SKM-1 (cell line): ENCODE measurements around the gene GSTT4.
"Not testable (repeated sequence)": the region's sequence is repeated elsewhere in the genome, so short reads cannot be mapped to it uniquely, and the experiment has no call there.

Experiments
- DNase-seq: peaks from one replicate; lab custom pipeline; 2025; ENCODE audit not compliant: unreplicated experiment; lab: John Stamatoyannopoulos, UW

The GSTT4 gene

DNA sequence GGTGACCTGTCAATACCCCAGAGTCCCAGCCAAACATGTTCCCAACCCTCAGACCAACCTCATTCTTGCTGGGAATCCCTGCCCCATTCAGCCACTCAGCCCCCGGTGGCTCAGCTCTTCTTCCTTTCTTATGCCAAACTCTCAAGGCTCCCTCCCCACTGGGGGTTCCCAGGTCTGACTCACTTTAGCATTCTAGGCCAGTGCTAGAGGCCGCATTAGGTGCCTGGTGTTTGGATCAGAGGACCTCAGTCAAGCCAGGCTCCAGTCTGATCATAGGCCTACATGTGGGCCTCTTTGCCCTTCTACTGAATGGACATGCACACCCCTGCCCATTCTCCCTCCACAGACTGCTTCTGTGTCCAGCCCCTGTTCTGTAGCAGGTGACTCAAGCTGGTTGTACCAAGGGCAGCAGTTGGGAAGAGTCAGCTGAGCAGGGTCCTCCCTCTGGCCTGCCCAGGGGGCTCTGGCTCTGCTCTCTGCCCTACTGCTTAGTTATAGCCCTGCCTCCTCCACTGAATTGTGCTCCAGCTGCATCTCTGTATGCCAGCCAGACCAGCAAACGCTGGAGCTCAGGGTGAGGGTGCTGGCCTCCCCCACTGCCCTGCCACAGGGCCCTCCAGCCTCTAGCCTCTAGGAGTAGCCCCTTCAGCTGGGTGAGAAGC is 15.5 kb downstream of the GSTT4 start:
- DNase-seq, result not testable (repeated sequence)

DNA sequence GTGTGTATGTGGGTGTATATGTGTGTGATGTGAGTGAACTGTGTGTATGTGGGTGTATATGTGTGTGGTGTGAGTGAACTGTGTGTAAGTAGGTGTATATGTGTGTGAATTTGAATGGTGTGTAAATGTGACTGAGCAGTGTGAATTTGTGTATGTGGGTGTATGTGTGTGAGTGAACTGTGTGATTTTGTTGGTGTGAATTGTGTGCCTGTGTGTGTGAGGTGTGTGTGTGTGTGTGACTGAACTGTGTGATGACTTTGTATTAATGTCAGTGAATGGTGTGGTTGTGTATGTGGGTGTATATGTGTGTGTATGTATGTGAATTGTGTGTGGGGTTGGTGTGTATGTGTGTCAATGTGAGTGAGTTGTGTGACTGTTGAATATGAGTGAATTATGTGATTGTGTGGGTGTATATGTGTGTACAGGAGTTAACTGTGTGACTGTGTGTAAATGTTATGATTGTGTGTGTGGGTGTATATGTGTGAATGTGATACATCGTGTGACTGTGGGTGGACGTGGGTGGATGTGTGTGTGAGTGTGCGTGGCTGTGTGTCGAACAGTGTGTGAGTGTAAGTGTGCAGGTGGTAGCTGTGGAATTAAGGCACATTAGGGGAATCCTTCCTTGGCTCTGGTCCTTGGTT is 18.6 kb downstream of the GSTT4 start:
- DNase-seq, result not testable (repeated sequence)

DNA sequence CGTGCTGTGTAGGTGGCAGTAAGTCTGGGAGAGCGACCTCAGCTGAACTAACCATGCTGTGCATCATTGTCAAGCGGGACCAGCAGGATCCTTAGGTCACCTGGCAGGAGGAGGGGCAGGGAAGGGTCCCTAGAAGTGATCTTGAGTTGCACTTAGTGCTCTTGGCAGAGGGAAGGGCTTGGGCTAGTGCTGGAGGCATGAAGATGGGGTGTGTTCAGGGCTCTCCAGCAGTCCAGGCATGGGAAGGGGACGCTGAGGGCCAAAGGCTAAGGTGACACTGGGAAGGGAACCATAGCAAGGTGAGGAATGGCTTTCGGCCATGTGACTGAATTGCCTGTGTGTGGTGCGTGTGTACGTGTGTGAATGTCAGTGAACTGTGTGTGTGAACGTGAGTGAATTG is 19.2 kb downstream of the GSTT4 start:
- DNase-seq, result not testable (repeated sequence)

- DNase-seq, result no peak
Measured at GRCh38 chr22:23984430-23984829, 20.8 kb downstream of the GSTT4 start.

GRCh38 chr22:23980567-23980966 is 24.7 kb downstream of the GSTT4 start:
- DNase-seq, result not testable (repeated sequence)

GRCh38 chr22:23979557-23980240 is 25.6 kb downstream of the GSTT4 start, which contains the start of gene GSTT2:
TSS of gene GSTT2 (plus strand) at chr22:23980134.
- not testable (repeated sequence) for DNase-seq

GRCh38 chr22:23977304-23977703 is 27.9 kb downstream of the GSTT4 start:
- not testable (repeated sequence) for DNase-seq

- DNase-seq, result not testable (repeated sequence)
Measured at GRCh38 chr22:23974836-23975352, 30.4 kb downstream of the GSTT4 start.

DNA sequence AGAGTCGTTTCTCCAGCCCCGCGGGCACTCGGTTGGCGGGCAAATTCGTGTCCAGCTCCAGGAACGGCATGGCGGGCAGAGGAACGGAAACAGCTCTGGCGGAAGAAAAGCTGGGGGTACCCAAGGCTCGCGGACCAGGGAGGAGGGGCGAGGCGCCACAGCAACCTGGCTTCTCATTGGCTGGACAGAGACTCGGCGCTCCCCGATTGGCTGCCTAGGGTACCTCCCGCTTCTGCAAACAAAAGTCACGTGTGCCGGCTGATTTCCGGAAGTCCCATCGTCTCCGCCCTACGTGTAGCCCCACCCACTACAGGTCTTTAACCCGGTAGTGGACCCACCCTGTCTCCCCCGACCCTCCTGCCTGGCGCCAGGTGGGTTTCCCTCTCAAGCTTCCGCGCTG is 30.9 kb downstream of the GSTT4 start, which contains the start of gene DDT:
Gene DDT, minus strand, starts transcription at position 97 of the 400 bp plus-strand sequence. Its CDS starts 27 bp downstream, at position 70.
- not testable (repeated sequence) for DNase-seq

DNA sequence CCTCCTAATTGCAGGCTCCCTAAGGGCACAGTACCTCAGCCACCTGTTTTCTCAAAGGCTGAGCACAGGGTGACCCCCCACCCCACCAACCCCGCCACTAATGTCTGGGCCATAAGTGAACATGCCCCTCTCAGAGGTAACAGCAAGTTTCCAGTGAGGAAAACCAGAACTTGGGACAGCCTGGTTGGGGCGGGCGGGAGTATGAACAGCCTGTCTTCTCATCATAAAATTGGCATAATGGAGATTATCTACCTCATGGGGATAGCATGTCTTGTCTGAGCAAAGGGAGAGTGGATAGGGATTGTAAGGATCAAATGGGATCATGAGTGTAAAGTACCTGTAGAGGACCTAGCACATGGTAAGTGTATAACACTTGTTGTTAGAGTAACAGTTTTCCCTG is 33.3 kb downstream of the GSTT4 start:
- DNase-seq, result not testable (repeated sequence)

- DNase-seq, result no peak
Measured at GRCh38 chr22:23970816-23971486, 34.3 kb downstream of the GSTT4 start.

GRCh38 chr22:23970201-23970641 is 35.0 kb downstream of the GSTT4 start:
- DNase-seq, result no peak

DNA sequence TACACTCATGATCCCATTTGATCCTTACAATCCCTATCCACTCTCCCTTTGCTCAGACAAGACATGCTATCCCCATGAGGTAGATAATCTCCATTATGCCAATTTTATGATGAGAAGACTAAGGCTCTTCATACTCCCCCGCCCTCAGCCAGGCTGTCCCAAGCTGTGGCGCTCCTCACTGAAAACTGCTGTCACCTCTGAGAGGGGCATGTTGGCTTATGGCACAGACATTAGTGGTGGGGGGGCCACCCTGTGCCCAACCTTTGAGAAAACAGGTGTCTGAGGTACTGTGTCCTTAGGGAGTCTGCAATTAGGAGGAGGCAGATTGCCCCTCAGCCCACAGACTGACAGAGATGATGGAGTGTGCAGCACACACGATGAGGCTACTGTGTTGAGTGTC is 36.2 kb downstream of the GSTT4 start:
- DNase-seq, result no peak

- not testable (repeated sequence) for DNase-seq
Measured at GRCh38 chr22:23966568-23966967, 38.7 kb downstream of the GSTT4 start, which contains the start of gene DDTL. TSS of gene DDTL (plus strand) at chr22:23966888. CDS start at chr22:23966915, 27 bp downstream.

DNA sequence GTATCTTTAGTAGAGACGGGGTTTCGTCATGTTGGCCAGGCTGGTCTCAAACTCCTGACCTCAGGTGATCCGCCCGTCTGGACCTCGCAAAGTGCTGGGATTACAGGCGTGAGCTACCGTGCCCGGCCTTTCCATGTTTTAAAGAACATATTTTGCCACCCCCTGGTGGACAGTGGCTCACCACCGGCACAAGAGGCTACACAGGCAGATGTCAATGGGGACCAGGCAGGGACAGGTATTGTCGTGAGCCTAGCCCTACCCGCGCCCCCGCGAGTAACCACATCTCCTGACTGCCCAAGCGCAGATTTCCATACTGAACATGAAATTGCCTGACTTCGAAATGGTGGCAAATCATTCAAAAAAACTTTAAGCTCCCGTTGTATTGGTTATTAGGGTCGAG is 39.2 kb downstream of the GSTT4 start:
- not testable (repeated sequence) for DNase-seq

DNA sequence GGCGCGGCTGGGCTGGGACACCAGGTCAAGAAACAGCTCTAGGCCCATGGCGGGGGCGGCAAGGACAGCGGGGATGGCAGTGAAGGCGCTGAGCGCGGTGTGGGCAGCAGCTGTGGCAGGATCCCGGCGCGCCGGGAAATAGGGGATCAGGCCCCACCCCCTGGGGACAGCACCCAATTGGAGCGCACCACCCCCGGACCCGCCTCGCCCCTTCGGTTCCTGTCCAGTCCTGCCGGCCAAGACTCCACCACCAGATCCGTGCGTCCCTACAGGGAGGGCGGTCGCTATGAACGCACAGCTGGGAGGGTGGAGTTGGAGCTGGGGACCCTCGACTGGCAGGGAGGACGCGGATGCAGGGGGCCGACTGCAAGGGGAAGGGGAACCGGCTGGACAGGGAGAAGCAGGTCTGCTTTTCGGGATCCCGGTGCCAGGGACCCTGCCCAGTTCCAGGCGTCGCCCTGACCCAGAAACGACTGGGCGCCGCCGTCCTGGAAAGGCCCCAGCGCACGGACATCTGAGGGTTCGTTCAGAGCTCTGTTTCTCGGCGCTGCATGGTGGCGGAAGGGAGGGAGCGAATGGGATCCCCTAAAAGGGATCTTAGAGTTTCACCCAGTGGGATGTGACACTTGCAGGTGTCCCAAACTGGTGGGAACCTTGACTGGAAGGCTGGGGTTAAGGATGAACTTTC is 44.0 kb downstream of the GSTT4 start, which contains the start of gene GSTT2B:
Gene GSTT2B, minus strand, starts transcription at position 112 of the 688 bp plus-strand sequence. Its CDS starts 64 bp downstream, at position 48.
- DNase-seq, result not testable (repeated sequence)

DNA sequence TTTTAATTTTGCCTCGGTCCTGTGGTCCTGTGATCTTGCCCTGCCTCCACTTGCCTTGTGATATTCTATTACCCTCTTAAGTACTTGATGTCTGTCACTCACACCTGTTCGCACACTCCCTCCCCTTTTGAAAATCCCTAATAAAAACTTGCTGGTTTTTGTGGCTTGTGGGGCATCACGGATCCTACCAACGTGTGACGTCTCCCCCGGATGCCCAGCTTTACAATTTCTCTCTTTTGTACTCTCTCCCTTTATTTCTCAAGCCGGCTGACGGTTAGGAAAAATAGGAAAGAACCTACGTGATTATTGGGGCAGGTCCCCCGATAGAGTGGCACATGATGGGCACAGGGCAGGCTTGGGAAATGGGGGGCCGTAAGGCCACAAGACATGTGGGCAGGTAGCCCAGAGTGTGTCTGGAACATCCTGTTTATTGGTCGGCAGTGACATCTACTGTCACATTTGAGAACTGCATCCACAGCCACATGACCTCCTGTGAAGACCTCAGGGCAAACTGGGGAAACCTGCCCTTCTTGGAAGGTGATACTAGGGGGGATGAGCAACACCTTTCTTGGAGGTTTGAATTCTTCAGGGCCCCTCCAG is 48.9 kb downstream of the GSTT4 start:
- DNase-seq, result peak; percentile 7

DNA sequence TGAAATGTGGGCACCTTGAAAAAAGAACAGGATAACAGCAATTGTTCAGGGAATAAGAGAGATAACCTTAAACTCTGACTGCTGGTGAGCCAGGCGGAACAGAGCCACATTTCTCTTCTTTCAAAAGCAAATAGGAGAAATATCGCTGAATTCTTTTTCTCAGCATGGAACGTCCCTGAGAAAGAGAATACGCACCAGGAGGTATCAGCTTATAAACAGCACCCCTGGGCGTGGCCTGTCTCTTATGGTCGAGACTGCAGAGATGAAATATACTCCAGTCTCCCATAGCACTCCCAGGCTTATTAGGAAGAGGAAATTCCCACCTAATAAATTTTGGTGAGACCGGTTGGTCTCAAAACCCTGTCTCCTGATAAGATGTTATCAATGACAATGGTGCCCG is 49.4 kb downstream of the GSTT4 start:
- not testable (repeated sequence) for DNase-seq

DNA sequence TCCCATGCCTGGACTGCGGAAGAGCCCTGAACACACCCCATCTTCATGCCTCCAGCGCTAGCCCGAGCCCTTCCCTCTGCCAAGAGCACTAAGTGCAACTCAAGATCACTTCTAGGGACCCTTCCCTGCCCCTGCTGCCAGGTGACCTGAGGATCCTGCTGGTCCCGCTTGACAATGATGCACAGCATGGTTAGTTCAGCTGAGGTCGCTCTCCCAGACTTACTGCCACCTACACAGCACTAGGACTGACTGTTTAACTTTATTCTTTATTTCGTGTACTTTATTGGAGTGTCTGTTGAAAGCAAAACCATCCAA is 50.3 kb downstream of the GSTT4 start:
- DNase-seq, result not testable (repeated sequence)
